GM12872 (cell line): ENCODE measurements around the gene LPP.

ENCODE experiments used
- TF ChIP-seq, protein P1 (sequence below): IDR thresholded peaks from 3 replicates; pipeline ENCODE4 v1.5.1; 2011; ENCODE audit warnings: low read depth, mild to moderate bottlenecking, low read length, moderate library complexity; ENCODE audit not compliant: insufficient read depth

The LPP gene

GRCh38 chr3:188287762-188288505, 134.0 kb downstream of the LPP start:
- TF ChIP-seq, protein P1, sequence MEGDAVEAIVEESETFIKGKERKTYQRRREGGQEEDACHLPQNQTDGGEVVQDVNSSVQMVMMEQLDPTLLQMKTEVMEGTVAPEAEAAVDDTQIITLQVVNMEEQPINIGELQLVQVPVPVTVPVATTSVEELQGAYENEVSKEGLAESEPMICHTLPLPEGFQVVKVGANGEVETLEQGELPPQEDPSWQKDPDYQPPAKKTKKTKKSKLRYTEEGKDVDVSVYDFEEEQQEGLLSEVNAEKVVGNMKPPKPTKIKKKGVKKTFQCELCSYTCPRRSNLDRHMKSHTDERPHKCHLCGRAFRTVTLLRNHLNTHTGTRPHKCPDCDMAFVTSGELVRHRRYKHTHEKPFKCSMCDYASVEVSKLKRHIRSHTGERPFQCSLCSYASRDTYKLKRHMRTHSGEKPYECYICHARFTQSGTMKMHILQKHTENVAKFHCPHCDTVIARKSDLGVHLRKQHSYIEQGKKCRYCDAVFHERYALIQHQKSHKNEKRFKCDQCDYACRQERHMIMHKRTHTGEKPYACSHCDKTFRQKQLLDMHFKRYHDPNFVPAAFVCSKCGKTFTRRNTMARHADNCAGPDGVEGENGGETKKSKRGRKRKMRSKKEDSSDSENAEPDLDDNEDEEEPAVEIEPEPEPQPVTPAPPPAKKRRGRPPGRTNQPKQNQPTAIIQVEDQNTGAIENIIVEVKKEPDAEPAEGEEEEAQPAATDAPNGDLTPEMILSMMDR = no peak

GRCh38 chr3:188292251-188292650, 138.3 kb downstream of the LPP start:
- TF ChIP-seq, protein P1 = no peak

DNA sequence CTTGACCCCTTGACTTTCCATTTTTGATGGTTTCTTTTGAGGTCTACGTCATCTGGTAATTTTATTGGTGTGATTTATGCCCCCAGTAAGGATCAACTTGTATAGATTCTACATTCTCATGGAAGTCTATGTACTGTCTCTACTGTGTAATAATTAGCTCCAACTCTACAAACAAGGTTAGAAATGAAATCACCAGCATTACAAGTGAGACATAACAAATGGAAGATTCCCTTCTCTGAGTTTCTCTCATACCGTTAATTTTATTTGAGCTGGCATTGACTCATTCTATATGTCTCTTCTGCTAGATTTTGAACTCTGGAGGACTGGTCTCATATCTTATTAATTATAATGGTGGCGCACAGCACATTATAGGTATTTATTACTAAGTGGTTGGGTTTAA, 138.9 kb downstream of the LPP start:
- TF ChIP-seq, protein P1 = no peak

- TF ChIP-seq, protein P1 = no peak
Observed at GRCh38 chr3:188294113-188294512, 140.2 kb downstream of the LPP start.

DNA sequence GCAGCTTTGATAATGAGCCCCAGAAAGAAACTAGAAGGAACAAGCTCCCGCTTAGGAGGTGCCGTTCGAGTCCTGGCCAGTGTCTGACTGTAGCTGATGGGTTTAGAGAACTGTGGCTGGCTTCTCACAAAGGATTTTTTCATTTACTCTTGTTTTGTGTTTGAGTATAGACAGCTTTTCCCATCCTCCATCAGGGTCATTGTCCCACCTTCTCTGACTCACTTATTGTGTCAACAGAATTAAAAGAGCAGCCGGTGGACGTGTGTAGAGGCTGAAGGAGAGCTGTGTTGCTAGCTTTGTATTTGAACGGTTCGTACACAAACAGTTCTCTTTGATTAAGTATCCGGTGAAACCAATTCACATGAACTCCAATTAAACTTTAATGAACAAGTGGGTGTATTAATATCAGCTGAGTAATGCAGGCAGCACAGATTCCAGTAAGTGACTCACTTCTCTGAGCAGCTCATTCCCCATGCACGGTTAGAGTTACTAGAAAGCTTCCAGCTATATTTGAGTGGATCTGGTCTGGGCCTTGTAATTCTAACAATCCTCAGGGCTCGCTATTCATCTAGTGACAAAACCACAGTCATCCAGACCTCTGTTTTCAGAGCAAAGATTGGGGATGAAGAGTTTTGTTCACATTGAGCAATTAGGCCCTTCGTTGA, 141.0 kb downstream of the LPP start:
- TF ChIP-seq, protein P1 = no peak

GRCh38 chr3:188295876-188296275, 141.9 kb downstream of the LPP start:
- TF ChIP-seq, protein P1 = no peak

- TF ChIP-seq, protein P1 = no peak
Observed at GRCh38 chr3:188296761-188297612, 143.0 kb downstream of the LPP start.
